ENCODE measurements around the gene RCAN2.

DNA sequence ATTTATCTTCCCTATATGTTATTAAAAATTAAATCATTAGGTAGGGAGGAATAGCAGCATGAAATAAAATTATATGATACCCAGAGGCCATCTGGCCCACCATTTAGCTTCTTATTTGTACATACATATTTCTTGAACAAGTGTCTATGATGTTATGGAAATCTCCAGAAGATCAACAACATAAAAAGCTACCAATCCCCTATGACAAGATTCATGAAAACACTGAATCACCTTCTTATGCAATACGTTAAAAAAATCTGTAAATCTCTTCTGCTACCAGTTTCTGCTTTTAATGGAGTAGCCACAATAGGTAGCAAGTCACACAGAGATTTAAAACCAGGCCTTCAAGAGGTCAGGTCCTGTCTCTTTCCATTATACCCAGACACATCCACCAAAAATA lies 194.7 kb downstream of the RCAN2 start:
- no peak for TF ChIP-seq POLR2AphosphoS5 (IDR thresholded peaks at IDR 0.05; ENCODE audit: low read depth, low read length)
- TF ChIP-seq TAF1 (IDR thresholded peaks at IDR 0.05; ENCODE audit: borderline replicate concordance, low read depth, low read length): no peak

Data from GM12892 (cell line).